C4-2B (cell line): ENCODE measurements around the gene WDFY2.
"Not testable (repeated sequence)": the region's sequence is repeated elsewhere in the genome, so short reads cannot be mapped to it uniquely, and the experiment has no call there.

Experiments
- ZFX ChIP-seq: fragments of 450-650 bp; IDR thresholded peaks from 2 replicates; pipeline ENCODE4 v1.6.1; 2017
- TF ChIP-seq, protein P1 (sequence below): fragments of 450-650 bp; conservative IDR thresholded peaks from 2 replicates; pipeline ENCODE4 v1.5.1; 2017; ENCODE audit warnings: mild to moderate bottlenecking

- TF ChIP-seq, protein P1, sequence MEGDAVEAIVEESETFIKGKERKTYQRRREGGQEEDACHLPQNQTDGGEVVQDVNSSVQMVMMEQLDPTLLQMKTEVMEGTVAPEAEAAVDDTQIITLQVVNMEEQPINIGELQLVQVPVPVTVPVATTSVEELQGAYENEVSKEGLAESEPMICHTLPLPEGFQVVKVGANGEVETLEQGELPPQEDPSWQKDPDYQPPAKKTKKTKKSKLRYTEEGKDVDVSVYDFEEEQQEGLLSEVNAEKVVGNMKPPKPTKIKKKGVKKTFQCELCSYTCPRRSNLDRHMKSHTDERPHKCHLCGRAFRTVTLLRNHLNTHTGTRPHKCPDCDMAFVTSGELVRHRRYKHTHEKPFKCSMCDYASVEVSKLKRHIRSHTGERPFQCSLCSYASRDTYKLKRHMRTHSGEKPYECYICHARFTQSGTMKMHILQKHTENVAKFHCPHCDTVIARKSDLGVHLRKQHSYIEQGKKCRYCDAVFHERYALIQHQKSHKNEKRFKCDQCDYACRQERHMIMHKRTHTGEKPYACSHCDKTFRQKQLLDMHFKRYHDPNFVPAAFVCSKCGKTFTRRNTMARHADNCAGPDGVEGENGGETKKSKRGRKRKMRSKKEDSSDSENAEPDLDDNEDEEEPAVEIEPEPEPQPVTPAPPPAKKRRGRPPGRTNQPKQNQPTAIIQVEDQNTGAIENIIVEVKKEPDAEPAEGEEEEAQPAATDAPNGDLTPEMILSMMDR: not testable (repeated sequence)
- not testable (repeated sequence) for TF ChIP-seq ZFX
These were observed 7.7 kb downstream of the WDFY2 start for GRCh38 chr13:51591938-51592337.
